Fibroblast of pulmonary artery (primary cell): ENCODE results near the gene PAN3.

Source experiments
- DNase-seq: peaks from one replicate; pipeline ENCODE4 v3.0.0-alpha.2; 2010; ENCODE audit warnings: low read depth
- H3K4me3 ChIP-seq: replicated peaks from 2 replicates; pipeline ENCODE4 v1.5.1; 2011; ENCODE audit warnings: low read depth, mild to moderate bottlenecking, control low read depth, low read length, moderate library complexity
- CTCF ChIP-seq: IDR thresholded peaks from 2 replicates; pipeline ENCODE4 v1.5.1; 2011; ENCODE audit warnings: mild to moderate bottlenecking, control low read depth, low read length, inconsistent platforms; ENCODE audit errors: missing control alignments

The PAN3 gene

GRCh38 chr13:28120317-28120716 lies 18.0 kb upstream of the PAN3 start:
- H3K4me3 ChIP-seq: no peak overlapping the region
- TF ChIP-seq CTCF: no peak
- no peak for DNase-seq

GRCh38 chr13:28121224-28121623 lies 17.1 kb upstream of the PAN3 start:
- DNase-seq: no peak
- no peak for TF ChIP-seq CTCF
- no peak overlapping the region for H3K4me3 ChIP-seq

GRCh38 chr13:28128030-28128429 lies 10.3 kb upstream of the PAN3 start:
- no peak overlapping the region for H3K4me3 ChIP-seq
- DNase-seq: no peak
- TF ChIP-seq CTCF: no peak

- no peak for TF ChIP-seq CTCF
- DNase-seq: no peak
These were observed 9.4 kb upstream of the PAN3 start for GRCh38 chr13:28128926-28129325.

GRCh38 chr13:28129911-28130693 lies 8.2 kb upstream of the PAN3 start:
- DNase-seq: peak; percentile 31
- TF ChIP-seq CTCF: no peak

More at GRCh38 chr13:28128926-28129325, 9.4 kb upstream of the PAN3 start:
- no peak overlapping the region for H3K4me3 ChIP-seq

GRCh38 chr13:28131646-28132045 lies 6.7 kb upstream of the PAN3 start:
- no peak for TF ChIP-seq CTCF
- DNase-seq: no peak
- H3K4me3 ChIP-seq: no peak overlapping the region

More at GRCh38 chr13:28129911-28130693, 8.2 kb upstream of the PAN3 start:
- no peak overlapping the region for H3K4me3 ChIP-seq

- DNase-seq: no peak
- H3K4me3 ChIP-seq: peak overlapping the region; percentile 69
- no peak for TF ChIP-seq CTCF
These were observed 1.4 kb upstream of the PAN3 start for GRCh38 chr13:28136916-28137315.
